Measurements from ENCODE around the gene CS. TPM values are rescaled to one million over a fixed set of nuclear protein-coding genes. Genes with fewer than 3 reads are reported as not detected.

Gene CS
- total RNA-seq, 1 experiment from 2014 or later: 257 TPM

DNA sequence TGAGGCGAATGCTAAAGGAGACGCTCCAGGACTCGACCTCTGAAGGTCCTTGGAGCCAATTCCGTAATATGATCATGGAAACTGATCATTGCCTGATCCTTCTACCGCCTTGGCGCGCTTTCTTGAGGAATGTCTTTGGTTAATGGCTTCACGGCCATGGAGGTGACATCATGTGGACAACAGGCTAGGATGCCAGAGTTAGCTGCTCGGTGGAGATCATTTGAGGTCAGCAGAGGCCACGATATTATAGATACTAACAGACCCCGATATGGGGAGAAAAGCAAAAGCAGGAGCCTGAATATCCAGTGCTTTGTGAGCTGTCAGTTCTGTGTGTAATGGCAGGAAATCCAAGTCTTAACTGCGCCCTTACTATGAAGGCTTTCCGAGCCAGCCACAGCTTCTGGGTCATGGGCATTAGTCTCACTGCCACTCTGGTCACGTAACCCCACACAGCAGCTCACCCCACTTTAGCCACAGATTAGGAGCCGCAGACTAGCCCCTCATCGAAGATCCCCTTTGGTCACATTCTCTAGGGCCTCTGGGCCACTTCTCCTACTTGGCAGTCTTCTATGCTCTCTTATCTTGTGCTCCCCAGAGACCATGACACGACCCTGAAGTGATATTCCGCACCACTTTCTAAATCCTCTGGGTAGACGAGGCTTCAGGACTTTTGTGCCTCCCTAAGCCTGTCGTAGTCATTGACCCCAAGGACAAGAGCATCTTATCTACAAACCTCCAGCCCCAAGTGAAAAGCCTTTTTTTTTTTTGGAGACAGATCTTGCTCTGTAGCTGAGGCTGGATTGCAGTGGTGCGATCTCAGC lies 724 bp upstream of the CS start:
- TSS peak; percentile 74 for BruUV-seq (replicated peaks)
- intact Hi-C loops (cut with micrococcal nuclease): loop anchor here (1.0 kb wide), 1 partner anchor 15 kb away; no protein-coding TSS in a partner anchor
- peak overlapping the region; percentile 95 for H3K4me3 Mint-ChIP-seq (ENCODE audit: unreplicated experiment)
- no peaks in the 10 kb centered on the region for H3K27me3 Mint-ChIP-seq (ENCODE audit: insufficient read depth, unreplicated experiment)
- TF ChIP-seq, protein P1, sequence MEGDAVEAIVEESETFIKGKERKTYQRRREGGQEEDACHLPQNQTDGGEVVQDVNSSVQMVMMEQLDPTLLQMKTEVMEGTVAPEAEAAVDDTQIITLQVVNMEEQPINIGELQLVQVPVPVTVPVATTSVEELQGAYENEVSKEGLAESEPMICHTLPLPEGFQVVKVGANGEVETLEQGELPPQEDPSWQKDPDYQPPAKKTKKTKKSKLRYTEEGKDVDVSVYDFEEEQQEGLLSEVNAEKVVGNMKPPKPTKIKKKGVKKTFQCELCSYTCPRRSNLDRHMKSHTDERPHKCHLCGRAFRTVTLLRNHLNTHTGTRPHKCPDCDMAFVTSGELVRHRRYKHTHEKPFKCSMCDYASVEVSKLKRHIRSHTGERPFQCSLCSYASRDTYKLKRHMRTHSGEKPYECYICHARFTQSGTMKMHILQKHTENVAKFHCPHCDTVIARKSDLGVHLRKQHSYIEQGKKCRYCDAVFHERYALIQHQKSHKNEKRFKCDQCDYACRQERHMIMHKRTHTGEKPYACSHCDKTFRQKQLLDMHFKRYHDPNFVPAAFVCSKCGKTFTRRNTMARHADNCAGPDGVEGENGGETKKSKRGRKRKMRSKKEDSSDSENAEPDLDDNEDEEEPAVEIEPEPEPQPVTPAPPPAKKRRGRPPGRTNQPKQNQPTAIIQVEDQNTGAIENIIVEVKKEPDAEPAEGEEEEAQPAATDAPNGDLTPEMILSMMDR (IDR thresholded peaks at IDR 0.05; ENCODE audit: unreplicated experiment): no peak
- peak overlapping the region; percentile 84 for H3K27ac Mint-ChIP-seq (ENCODE audit: low read depth, unreplicated experiment)
- POLR2A ChIA-PET: interaction anchor here (0.6 to 3.9 kb wide), 18 partner anchors 10 to 868 kb away, joined by 3 to 27 read pairs (median 5); partner anchors contain the start of genes ANKRD52, ESYT1, GLS2 and NACA
- H3K4me1 Mint-ChIP-seq (ENCODE audit: insufficient read depth, unreplicated experiment): peaks cover 19% of the 10 kb centered on the region
- H3K36me3 Mint-ChIP-seq (ENCODE audit: insufficient read depth, unreplicated experiment): peaks cover 70% of the 10 kb centered on the region
- no peaks in the 10 kb centered on the region for H3K9me3 Mint-ChIP-seq (ENCODE audit: unreplicated experiment)
- DNase-seq (ENCODE audit: unreplicated experiment): no peak
- CTCF ChIA-PET: interaction anchor here (0.6 to 1.4 kb wide), 5 partner anchors 13 to 1197 kb away, joined by 3 to 4 read pairs (median 3); partner anchors contain the start of gene ANKRD52

GRCh38 chr12:56299308-56299852 lies 750 bp downstream of the CS start:
- TF ChIP-seq, protein P1 (IDR thresholded peaks at IDR 0.05; ENCODE audit: unreplicated experiment): no peak
- peak overlapping the region; percentile 95 for H3K4me3 Mint-ChIP-seq (ENCODE audit: unreplicated experiment)
- DNase-seq (ENCODE audit: unreplicated experiment): peak; percentile 45
- intact Hi-C loops (cut with micrococcal nuclease): no loop called here
- POLR2A ChIA-PET: interaction anchor here (0.6 to 3.9 kb wide), 41 partner anchors 8 to 482 kb away, joined by 3 to 27 read pairs (median 4); partner anchors contain the start of genes ANKRD52, ESYT1, MYL6 and NACA
- H3K9me3 Mint-ChIP-seq (ENCODE audit: unreplicated experiment): no peaks in the 10 kb centered on the region
- TSS peak; percentile 46 for BruUV-seq (replicated peaks)
- no peaks in the 10 kb centered on the region for H3K27me3 Mint-ChIP-seq (ENCODE audit: insufficient read depth, unreplicated experiment)
- H3K27ac Mint-ChIP-seq (ENCODE audit: low read depth, unreplicated experiment): peak overlapping the region; percentile 84
- CTCF ChIA-PET: interaction anchor here (0.6 to 1.4 kb wide), 3 partner anchors 8 to 306 kb away, joined by 3 to 4 read pairs (median 4); partner anchors contain the start of gene ANKRD52
- H3K4me1 Mint-ChIP-seq (ENCODE audit: insufficient read depth, unreplicated experiment): peaks cover 19% of the 10 kb centered on the region
- H3K36me3 Mint-ChIP-seq (ENCODE audit: insufficient read depth, unreplicated experiment): peaks cover 68% of the 10 kb centered on the region

DNA sequence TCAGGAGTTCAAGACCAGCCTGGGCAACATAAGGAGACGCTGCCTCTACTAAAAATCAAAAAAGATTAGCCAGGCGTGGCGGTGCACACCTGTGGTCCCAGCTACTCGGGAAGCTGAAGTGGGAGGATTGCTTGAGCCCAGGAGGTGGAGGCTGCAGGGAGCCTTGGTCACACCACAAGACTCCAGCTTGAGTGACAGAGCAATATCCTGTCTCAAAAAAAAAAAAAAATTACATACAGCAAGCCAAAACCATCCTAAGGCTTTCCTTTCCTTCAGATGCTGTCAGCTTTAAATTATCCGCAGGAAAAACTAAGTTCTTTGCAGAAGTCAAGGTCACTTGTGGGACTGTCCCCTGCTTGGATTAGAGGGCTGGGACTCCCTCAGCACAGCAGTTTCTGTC lies 1.3 kb downstream of the CS start:
- TF ChIP-seq, protein P1 (IDR thresholded peaks at IDR 0.05; ENCODE audit: unreplicated experiment): no peak
- Mint-ChIP-seq H3K4me3 (ENCODE audit: unreplicated experiment) (peak overlapping the region; percentile 95), H3K9me3 (ENCODE audit: unreplicated experiment) (no peaks in the 10 kb centered on the region), H3K36me3 (ENCODE audit: insufficient read depth, unreplicated experiment) (peaks cover 68% of the 10 kb centered on the region), H3K27me3 (ENCODE audit: insufficient read depth, unreplicated experiment) (no peaks in the 10 kb centered on the region), H3K4me1 (ENCODE audit: insufficient read depth, unreplicated experiment) (peaks cover 19% of the 10 kb centered on the region), H3K27ac (ENCODE audit: low read depth, unreplicated experiment) (peak overlapping the region; percentile 84)
- no peak for DNase-seq (ENCODE audit: unreplicated experiment)
- no TSS peak for BruUV-seq (replicated peaks)
- intact Hi-C loops (cut with micrococcal nuclease): no loop called here
- POLR2A ChIA-PET: interaction anchor here (0.6 to 3.9 kb wide), 38 partner anchors 8 to 481 kb away, joined by 3 to 27 read pairs (median 4); partner anchors contain the start of genes ANKRD52, ESYT1, MYL6 and ORMDL2
- CTCF ChIA-PET: interaction anchor here (0.6 to 1.2 kb wide), 5 partner anchors 8 to 107 kb away, joined by 3 to 4 read pairs (median 4); no protein-coding TSS in a partner anchor

DNA sequence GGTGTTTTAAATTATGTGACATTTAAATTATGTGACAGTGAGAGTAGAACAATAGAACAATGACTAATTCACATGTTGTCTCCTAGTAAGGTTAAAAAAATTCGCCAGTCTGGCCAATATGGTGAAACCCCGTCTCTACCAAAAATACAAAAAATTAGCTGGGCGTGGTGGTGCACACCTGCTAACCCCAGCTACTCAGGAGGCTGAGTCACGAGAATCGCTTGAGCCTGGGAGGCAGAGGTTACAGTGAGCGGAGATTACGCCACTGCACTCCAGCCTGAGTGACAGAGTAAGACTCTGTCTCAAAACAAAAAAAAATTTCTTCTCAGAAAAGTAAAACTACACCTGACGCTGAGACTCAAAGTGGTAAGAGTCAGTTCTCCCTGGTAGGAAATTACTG lies 2.7 kb downstream of the CS start:
- H3K9me3 Mint-ChIP-seq (ENCODE audit: unreplicated experiment): no peaks in the 10 kb centered on the region
- H3K27me3 Mint-ChIP-seq (ENCODE audit: insufficient read depth, unreplicated experiment): no peaks in the 10 kb centered on the region
- peak overlapping the region; percentile 25 for H3K4me3 Mint-ChIP-seq (ENCODE audit: unreplicated experiment)
- TF ChIP-seq, protein P1 (IDR thresholded peaks at IDR 0.05; ENCODE audit: unreplicated experiment): no peak
- ChIA-PET CTCF (interaction anchor here (0.6 to 1.9 kb wide), 8 partner anchors 15 to 192 kb away, joined by 3 to 8 read pairs (median 3); partner anchors contain the start of gene ANKRD52), POLR2A (interaction anchor here (0.6 to 3.9 kb wide), 3 partner anchors 9 to 61 kb away, joined by 4 to 27 read pairs (median 13); no protein-coding TSS in a partner anchor)
- peaks cover 18% of the 10 kb centered on the region for H3K4me1 Mint-ChIP-seq (ENCODE audit: insufficient read depth, unreplicated experiment)
- no TSS peak for BruUV-seq (replicated peaks)
- H3K36me3 Mint-ChIP-seq (ENCODE audit: insufficient read depth, unreplicated experiment): peaks cover 60% of the 10 kb centered on the region
- no peak for DNase-seq (ENCODE audit: unreplicated experiment)
- no peak overlapping the region for H3K27ac Mint-ChIP-seq (ENCODE audit: low read depth, unreplicated experiment)
- intact Hi-C loops (cut with micrococcal nuclease): no loop called here

Data from MCF 10A (cell line).